GM18870 (cell line): ENCODE data around the gene EXOC3.
"Not testable (repeated sequence)": the region's sequence is repeated elsewhere in the genome, so short reads cannot be mapped to it uniquely, and the experiment has no call there.

Experiments used
- ATAC-seq: cut with Tn5 transposase; IDR thresholded peaks from one replicate; pipeline ENCODE4 v1.9.1; 2021; ENCODE audit warnings: moderate library complexity; ENCODE audit not compliant: unreplicated experiment

Gene EXOC3

DNA sequence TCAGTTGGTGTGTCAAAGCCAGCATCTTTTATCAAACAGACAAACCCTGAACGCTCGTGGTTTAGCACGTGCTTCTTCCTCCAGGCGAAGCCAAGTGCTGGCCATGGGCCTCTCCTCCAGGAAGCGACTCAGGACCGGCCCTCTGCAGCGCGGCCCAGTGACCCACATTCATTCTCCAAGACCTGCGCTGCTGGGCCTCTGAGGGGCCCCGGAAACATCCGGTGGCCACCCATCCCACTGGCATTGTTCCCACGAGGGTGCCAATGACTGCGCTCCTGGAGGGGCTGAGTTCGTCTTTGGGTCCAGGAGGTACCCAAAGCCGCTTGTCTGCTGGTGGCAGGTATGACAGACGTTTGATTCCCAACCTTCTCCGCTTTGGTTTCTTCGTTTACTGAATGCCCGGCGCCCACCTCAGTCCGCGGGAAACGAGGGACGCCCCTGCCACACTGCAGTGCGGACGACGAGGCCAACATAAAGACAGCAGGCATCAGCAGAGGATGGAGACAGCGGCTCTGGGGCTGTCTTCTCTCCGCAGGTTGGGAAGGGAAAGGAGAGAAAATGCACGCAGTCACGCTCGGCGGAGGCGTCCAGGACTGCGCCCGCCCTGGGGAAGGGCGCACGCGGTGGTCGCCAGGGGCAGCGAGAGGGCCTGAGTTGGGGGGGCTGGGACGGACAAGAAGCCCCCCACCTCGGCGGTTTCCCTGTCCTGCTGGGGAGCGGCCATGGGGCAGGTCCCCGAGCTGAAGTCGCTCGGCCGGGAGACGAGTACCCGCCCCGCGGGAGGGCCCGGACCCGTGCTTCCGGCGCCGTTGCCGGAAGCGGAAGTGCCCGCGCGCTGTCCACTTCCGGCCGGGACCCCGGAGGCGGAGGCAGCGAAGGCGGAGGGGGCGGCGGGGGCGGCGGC, at the start of gene EXOC3:
Gene EXOC3 (plus strand): TSS at position 842 of the 904 bp plus-strand sequence. CDS start 3,030 bp downstream, outside the sequence.
- ATAC-seq = peak; percentile 54

DNA sequence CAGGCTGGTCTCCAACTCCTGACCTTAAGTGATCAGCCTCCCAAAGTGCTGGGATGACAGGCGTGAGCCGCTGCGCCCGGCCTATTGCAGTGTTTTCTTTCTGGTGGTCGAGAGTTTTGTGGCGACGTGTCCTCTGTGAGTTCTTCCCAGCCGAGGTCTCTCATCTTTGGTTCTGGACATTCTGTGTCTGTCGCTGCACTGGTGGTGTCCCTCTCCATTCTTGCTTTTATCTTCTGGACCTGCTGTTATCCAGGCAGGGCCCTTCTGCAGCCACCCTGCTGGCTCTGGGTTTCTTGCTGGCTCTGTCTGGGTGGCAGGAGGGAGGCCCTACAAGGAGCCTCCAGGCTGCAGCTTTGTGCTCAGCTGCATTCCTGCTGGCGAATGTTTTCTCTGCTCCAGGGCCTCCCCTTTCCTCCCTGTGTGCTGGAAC, 49.1 kb upstream of the EXOC3 start:
- ATAC-seq = no peak

DNA sequence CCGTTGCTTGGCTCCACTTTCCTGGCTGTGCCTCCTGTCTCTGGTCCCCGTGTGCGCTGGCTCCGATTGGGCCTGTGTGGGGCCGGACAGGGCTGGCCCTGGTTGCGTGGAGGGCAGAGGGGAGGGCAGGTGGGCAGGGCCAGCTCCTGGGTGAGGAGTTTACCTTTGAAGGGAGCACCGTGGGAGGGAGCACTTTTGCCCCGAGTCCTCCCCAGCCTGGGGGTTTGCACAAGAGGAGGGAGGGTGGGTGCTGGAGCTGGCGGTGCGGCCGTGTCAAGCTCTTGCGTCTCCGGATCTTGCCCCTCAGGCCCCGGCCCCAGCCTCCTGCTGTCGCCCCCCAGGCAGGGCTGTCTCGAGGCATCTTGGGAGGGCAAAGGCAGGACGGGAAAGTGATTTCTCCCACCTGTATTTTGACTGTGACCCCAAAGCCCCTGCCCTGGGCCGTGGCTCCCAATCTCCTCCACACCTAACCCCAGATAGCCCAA, 48.3 kb upstream of the EXOC3 start:
- ATAC-seq = no peak

DNA sequence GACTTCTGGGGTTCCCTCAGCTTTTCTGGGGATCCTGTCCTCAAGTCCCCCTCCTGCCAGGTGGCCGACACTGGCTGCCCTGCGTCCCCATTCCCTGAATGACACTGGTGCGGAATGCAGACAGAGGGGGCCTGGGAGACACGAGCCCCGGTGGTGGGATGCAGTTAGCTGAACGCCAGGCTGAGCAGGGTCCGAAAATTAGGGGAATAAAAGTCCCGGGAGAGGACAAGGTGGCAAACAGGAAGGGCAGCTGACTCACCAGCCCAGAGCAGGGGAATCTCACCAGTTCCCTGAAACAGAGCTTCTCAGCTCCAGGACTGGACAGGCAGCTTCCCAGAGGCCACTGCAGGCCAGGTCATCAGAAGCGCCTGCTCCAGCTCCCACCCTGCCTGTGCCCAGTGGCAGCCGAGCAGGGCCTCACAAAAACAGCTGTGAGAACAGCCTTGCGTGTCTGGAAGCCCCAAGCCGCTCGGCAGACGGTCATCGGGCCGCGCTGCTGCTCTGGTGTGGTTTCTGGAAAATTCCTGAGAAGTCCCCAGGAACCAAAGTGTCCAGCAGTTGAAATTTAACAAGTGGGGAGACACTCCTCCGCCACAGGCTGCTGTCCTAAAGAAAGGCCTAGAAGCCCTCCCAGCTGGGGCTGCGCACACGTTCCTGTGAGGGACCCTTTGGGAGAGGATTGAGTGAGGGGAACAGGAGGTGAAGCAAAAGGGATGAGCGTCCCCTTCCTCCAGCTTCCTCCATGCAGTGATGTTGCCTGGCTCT, 47.6 kb upstream of the EXOC3 start:
- no peak for ATAC-seq

DNA sequence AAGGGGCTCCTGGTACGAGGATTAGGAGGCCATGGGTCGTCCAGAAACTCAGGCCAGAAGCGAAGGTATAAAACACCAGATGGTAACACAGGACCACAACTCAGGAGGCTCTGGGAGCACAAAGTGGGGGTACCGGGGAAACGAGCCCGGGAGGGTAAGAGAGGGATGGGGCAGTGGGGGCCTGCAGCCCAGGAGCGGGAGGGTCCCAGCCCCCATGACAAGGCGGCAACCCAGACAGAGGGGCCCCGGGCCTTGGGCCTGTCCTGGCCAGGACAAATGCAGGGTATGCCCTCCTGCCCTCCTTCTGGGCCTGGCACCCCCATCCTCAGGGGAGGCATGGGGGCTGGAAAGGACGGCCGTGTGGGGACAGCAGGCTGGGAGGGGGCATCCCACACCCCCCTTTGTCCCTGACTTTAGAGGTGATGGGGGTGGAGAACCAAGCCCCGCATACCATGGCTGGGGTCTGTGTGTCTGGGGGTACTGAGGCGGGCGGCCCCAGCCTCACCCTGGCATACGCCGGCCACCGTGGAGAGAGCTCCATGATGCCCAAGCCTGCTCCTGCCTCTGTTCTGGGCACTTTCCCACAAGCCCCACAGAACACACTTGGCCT, 47.0 kb upstream of the EXOC3 start:
- ATAC-seq = no peak

DNA sequence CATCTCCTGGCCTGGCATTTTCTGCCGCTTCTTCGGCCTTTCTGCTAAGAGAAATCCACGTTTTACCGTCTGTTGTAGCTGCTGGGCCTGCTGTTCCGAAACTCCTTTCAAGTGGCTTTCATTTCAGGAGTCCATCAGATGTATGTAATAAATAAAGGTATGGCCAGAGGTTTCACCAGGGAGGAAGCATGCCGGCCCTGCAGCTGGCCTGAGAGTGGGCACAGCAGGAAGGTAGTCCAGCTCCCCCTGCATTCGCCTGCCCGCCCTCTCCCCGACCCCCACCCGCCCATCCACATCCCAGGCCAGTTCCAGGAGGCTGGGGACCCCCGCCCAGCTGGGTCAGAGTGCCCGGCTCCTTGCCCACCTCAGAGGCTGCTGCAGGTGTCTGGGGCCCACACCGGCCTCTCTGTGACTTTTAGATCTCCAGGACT, 46.4 kb upstream of the EXOC3 start:
- ATAC-seq = no peak

DNA sequence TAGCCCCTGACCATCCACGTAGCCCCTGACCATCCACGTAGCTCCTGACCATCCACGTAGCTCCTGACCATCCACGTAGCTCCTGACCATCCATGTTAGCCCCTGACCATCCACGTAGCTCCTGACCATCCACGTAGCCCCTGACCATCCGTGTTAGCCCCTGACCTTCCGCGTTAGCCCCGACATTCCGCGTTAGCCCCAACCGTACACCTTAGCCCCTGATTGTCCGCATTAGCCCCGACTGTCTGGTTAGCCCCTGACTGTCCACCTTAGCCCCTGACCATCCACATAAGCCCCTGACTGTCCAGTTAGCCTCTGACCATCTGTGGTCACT, 44.9 kb upstream of the EXOC3 start:
- ATAC-seq = not testable (repeated sequence)

DNA sequence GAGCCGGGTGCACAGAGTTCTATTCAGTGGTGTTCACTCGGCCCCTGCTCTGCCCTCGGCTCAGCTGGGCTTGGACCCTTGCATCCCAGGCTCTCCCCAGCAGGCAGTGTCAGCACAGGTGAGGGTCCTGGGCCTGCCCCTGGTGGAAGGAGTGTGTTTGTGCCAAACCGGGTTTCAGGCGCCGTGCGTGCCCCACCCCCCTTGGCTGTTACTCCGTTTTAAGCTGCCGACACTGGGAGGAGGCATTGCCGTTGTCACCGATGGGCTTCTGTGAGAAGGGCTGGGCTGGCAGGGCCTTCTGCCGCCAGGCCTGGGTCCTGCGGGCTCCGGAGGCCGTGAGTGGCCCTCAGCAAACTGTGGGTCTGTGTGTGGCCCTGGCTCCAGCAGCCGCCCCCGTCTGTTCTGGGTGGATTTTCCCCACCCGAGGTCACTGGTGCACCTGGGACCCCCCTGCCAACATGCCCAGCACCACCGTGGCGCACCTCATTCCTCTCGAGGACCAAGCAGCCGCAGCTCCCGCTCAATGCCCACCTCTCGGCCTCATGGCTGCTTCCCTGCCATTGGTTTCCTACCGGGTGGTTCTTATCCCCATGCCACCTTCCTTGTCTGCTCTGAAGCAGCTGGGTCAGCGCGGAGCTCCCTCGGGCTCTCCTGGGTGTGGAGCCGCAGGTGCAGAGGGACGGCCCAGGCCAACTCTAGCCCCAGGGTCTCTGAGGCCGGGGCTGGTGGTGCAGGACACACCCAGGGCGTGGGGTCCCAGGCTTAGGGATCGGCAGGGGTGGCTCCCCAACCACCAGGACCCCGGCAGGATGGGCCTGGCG, 44.3 kb upstream of the EXOC3 start:
- ATAC-seq = no peak

DNA sequence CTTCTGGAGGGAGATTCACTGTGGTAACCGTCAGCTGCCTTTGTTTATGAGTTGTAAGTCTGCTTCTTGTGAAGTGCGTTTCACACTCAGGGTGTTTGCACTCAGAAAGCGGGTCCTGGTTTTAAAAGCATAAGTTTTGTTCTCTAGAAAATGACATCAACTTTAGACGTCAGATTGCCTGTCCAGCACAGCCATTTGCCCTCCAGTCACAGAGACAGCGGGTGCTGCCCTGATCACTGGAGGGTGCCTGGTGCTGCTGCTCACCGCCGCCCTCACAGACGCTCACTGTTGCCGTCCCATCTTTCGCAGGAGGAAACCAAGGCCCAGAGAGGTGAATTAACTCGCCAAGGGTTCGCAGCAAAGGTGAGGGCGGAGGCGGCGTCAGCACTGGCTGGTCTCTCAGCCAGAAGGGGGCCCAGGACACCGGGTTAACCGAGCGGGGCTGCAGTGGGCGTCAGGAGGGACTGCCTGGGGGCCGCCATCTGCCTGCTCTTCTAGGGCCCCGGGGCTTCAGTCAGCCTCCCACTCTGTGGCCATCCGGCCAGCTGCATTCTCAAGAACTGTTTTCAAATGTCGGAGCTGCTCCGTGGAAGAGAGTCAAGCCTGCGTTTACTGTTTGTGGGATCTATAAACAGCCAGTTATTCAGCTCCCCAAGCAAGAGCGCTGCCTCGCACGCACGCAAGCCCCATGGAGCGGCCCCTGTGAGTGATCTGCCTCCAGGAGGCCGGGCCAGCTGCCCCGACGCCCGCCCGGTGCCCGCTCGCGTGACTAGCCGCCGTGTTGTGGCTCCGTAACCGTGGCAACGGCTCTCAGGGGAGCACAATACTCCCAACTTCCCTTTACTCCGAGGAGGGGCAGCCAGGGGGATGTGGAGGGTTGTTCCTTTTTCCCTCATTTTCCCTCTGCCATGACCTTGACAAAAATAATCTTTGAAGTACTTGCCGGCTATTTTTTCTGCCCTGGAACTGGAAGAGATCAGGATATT, 43.4 kb upstream of the EXOC3 start:
- ATAC-seq = peak; percentile 55

DNA sequence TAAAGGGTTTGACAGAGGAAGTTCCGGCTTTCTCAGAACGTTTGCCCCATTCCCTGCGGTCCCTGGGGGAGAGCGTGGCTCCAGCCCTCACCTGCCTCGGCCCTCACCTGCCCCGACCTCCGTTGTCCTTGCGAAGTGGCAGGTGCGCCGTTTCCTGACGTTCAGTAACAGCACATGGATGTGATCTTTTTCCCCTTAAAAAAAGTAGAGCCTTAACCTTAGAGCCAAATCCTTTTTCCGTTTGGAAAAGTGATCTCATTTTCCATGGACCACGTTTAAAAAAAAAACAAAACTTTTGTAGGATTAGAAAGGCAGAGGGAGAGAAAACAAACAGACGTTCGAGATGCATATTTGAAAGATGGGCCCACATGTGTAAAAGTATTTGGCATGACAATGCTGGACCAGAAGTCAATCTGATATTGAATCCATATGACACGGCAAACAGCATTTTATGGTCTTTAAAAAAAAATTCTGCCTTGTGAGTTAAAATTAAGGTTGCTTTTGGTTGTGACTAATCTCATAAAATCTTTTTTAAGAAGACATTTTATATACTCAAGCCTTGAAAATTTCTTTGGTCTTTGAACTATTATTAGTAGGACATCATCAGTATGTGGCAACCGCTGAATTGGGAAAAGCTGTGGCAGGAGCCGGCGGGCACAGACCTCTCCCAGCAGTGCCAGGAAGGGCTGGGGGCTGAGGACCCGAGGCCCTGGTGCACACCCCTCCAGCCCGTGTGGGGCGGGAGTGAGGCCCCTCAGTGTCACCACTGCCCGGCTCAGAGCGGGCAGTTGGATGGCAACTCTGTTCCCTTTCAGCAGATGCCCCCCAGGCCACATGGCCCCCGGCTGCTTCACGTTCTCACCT, 42.5 kb upstream of the EXOC3 start:
- no peak for ATAC-seq

DNA sequence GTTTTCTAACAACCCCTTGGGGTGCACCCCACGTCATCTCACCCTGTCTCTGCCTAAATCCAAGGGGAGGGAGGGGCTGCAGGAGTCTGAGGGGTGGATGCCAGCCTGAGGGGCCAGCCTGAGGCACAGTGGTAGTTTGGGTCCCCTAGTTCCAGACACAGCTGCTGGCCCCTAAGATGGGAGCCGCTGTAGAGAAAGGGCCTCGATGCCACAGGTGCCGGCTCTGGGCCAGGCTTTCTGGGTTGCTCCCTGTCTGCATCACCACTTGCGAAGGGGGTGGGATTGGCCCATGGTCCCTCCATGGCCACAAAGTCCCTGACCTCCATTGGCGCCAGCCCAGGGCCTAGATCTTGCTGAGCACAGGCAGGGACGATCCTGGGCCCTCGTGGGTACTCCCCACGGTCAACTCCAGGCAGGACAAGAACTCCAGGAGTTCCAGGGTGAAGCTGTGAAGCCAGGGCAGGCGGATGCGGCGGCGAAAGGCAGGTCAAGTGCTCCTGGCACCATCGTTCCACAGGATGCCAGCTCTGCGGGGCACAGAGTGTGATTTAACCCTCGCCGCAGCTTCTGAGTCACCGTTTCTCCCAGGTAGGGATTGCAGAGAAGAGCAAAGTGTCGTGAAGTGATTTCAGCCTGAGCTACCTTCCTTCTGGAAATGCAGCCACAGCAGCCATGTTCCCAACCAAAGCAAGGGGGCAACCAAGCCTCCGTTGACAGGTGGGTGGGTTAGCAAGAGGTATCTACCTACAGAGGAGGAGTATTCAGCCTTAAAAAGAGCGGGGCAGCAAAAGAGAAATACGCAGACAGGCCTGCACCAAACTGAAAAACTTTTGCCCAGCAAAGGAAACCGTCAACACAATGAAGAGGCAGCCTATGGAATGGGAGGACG, 41.6 kb upstream of the EXOC3 start:
- ATAC-seq = no peak

DNA sequence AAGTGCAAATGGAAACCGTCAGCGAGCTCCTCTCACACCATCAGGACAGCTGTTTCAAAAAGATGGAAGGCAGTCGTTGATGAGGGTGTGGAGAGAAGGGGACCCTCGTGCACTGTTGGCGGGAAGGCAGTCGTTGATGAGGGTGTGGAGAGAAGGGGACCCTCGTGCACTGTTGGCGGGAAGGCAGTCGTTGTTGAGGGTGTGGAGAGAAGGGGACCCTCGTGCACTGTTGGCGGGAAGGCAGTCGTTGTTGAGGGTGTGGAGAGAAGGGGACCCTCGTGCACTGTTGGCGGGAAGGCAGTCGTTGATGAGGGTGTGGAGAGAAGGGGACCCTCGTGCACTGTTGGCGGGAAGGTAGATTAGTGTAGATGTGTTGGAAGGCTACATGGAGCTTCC, 40.8 kb upstream of the EXOC3 start:
- ATAC-seq = not testable (repeated sequence)

DNA sequence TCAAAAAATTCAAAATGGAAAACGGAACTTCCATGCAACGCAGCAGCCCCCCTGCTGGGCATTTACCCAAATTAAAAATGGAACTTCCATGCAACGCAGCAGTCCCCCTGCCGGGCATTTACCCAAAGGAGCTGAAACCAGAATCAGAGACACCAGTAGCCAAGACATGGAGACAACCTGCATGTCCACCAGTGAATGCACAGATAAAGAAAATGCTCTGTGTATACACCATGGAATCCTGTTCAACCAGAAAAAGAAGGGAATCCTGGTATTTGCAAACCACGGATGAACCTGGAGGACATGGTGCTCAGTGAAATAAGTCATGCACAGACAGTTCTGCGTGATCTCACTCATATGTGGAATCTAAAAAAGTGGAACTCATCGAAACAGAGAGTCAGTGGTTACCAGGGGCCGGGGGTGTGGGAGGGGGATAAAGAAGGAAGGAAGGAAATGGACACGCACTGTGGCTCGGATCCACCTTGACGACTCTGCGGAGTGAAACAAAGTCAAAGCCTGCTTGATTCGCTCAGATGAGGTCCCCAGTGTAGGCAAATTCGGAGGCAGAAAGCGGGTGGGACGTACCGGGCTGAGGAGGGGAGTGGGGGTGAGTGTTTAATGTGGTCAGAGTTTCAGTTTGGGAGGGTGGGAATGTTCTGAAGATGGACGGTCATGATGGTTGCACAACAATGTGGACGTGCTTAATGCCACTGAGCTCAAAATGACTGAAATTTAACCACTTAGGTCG, 40.2 kb upstream of the EXOC3 start:
- peak; percentile 58 for ATAC-seq

DNA sequence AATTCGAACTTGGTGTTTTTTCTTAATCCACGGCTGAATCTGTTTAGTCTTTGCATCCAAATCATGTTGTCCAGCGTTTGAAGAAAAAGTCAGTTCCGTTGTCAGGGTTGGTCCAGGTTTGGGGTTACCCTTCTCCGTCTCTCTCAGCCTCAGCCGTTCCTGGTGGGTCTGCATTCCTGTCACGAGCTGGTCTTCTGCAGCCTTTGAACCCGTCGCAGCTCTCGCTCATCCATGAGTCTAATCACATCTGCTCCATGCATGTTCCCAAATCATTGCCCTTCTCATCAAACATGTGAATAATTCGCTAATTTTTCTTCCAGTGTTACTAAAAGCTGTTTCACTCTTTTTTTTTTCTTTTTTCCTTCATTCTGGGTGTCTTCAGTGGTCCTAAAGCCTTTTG, 39.0 kb upstream of the EXOC3 start:
- no peak for ATAC-seq

DNA sequence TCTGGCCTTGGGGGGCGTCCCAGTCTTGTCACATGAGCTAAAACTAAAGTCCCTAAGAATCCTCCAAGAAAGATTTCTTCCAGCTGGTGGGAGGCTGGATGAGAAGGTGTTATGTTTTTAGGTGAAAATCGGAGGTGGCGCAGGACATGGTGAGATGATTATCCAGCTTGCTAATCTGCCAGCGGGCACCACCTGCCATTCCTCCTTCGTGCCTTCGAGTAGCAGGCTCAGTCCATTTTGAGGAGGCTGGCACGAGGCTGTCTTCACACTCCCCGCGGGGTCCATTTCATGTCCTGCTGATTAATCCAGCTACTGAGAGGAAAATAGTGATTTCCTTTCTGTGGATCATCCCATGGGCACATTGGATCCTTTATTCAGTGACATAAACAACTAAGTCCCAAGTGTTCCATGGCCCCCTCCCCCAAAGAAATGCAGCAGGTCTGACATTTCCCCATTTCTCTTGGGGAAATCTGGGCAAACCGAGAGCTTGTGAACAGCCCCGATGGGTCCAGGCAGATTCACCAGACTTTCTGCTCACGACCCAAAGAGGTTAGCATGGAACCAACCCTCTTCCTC, 38.2 kb upstream of the EXOC3 start:
- ATAC-seq = no peak

DNA sequence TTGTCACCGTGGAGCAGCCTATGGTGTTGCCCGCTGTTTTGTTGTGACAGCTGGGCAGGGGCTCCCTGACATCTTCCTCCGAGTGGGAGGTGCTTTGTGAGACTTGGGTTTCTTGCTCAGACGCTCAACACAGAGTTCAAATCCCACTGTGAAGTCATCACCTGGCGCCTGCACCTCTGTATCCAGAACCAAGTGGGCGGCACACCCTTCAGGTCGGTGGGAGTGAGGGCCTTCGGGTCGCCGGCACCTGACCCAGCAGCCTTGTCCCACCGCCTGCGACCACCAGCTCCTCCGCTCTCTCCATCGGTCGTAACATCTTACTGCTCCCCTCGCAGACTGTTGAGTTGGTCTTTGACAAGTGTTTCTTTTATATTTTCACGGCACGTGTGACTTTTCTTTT, 37.6 kb upstream of the EXOC3 start:
- ATAC-seq = no peak
